Measurements from ENCODE around the gene MYH9. TPM values are rescaled to one million over a fixed set of nuclear protein-coding genes. Genes with fewer than 3 reads are reported as not detected.

MYH9 gene
- total RNA-seq, 2 donors from 2014 or later = 294 to 323 TPM

DNA sequence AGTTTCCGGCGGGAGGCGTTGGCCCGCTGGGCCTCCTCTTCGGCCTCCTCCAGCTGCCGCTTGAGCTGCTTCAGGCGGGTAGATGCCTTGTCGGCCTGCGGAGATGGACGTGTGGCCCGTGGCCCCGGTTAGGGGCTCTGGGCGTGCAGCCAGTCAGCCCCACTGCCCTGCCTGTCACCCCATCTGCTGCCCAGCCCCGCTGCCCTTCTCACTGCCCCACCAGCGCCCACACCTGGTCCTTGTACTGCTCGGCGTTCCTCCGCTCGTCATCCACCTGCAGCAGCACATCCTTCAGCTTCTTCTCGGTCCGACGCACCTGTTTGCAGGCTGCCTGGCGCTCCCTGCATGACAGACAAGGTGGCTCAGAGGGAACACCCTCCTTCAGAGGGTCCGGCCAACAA lies 103.6 kb downstream of the MYH9 start:
- Histone ChIP-seq H3K4me3 (no peak overlapping the region), H3K4me1 (no peaks in the 10 kb centered on the region), H3K27ac (no peak overlapping the region), H3K9me3 (no peaks in the 10 kb centered on the region), H3K36me3 (replicated peaks in 1 of 2; ENCODE audit: insufficient read depth in 1 of 2, low read depth in 2 of 2) (peaks cover 55 to 70% of the 10 kb centered on the region in 2 donors), H3K27me3 (no peaks in the 10 kb centered on the region)
- WGBS, 2 donors = 96 to 97% methylated on average over 11 to 22 of the region's 24 CpGs
- DNase-seq (no peak), ATAC-seq (no peak)
- intact Hi-C loops (cut with DNase I) = no loop called here
- TF ChIP-seq POLR2A (IDR thresholded peaks at IDR 0.05) = no peak
- TF ChIP-seq, protein P1, sequence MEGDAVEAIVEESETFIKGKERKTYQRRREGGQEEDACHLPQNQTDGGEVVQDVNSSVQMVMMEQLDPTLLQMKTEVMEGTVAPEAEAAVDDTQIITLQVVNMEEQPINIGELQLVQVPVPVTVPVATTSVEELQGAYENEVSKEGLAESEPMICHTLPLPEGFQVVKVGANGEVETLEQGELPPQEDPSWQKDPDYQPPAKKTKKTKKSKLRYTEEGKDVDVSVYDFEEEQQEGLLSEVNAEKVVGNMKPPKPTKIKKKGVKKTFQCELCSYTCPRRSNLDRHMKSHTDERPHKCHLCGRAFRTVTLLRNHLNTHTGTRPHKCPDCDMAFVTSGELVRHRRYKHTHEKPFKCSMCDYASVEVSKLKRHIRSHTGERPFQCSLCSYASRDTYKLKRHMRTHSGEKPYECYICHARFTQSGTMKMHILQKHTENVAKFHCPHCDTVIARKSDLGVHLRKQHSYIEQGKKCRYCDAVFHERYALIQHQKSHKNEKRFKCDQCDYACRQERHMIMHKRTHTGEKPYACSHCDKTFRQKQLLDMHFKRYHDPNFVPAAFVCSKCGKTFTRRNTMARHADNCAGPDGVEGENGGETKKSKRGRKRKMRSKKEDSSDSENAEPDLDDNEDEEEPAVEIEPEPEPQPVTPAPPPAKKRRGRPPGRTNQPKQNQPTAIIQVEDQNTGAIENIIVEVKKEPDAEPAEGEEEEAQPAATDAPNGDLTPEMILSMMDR (IDR thresholded peaks at IDR 0.05) = no peak

DNA sequence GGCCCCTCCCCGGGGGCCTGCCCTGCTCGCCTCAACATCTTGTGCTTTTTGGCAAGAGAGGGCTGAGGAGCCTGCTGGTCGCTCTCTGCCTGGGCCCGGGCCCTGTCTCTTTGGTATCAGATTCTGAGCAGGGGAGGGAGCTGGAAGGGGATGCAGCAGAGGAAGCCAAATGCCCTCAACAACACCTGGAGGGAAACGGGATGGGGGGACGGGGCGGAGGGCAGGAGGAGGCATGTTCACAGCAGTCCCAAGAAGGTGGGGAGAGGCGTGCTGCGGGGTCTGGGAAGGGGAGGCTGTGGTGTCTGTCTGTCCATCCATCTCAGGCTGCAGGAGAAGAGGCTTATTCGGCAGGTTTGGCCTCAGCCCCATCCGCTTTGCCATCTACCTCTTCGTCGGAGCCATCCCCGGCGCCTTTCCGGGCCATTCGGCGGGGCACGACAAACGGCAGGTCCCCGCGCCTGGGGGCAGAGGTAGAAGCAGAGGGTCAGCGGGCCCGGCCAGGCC lies 105.4 kb downstream of the MYH9 start:
- intact Hi-C loops (cut with DNase I) = no loop called here

GRCh38 chr22:36281781-36282327 lies 105.9 kb downstream of the MYH9 start:
- intact Hi-C loops (cut with DNase I) = no loop called here
- 75 to 89% methylated on average over 14 of the region's 14 CpGs for WGBS, 2 donors
- H3K36me3 ChIP-seq (replicated peaks in 1 of 2; ENCODE audit: insufficient read depth in 1 of 2, low read depth in 2 of 2) = peaks cover 43 to 50% of the 10 kb centered on the region in 2 donors

More for the DNA sequence above, 105.4 kb downstream of the MYH9 start:
- Histone ChIP-seq H3K4me3 (no peak overlapping the region), H3K36me3 (replicated peaks in 1 of 2; ENCODE audit: insufficient read depth in 1 of 2, low read depth in 2 of 2) (peaks cover 43 to 54% of the 10 kb centered on the region in 2 donors), H3K27me3 (no peaks in the 10 kb centered on the region), H3K4me1 (peaks cover 9% of the 10 kb centered on the region), H3K9me3 (no peaks in the 10 kb centered on the region), H3K27ac (no peak overlapping the region)
- DNase-seq = no peak
- TF ChIP-seq, protein P1 (IDR thresholded peaks at IDR 0.05) = no peak
- TF ChIP-seq POLR2A (IDR thresholded peaks at IDR 0.05) = no peak
- 90 to 92% methylated on average over 22 to 24 of the region's 24 CpGs for WGBS, 2 donors
- ATAC-seq = no peak

GRCh38 chr22:36280379-36280778 lies 107.4 kb downstream of the MYH9 start:
- H3K27ac ChIP-seq = no peak overlapping the region
- intact Hi-C loops (cut with DNase I) = no loop called here
- H3K36me3 ChIP-seq (replicated peaks in 1 of 2; ENCODE audit: insufficient read depth in 1 of 2, low read depth in 2 of 2) = peaks cover 33 to 38% of the 10 kb centered on the region in 2 donors
- no peak overlapping the region for H3K4me3 ChIP-seq
- H3K4me1 ChIP-seq = peaks cover 9% of the 10 kb centered on the region
- TF ChIP-seq, protein P1 (IDR thresholded peaks at IDR 0.05) = no peak
- TF ChIP-seq POLR2A (IDR thresholded peaks at IDR 0.05) = no peak
- no peak for DNase-seq
- WGBS, 2 donors = 76 to 79% methylated on average over 8 of the region's 8 CpGs
- no peak for ATAC-seq
- H3K27me3 ChIP-seq = no peaks in the 10 kb centered on the region
- no peaks in the 10 kb centered on the region for H3K9me3 ChIP-seq

More at GRCh38 chr22:36281781-36282327, 105.9 kb downstream of the MYH9 start:
- no peak for TF ChIP-seq POLR2A (IDR thresholded peaks at IDR 0.05)
- TF ChIP-seq, protein P1 (IDR thresholded peaks at IDR 0.05) = no peak
- DNase-seq (no peak), ATAC-seq (no peak)
- peaks cover 9% of the 10 kb centered on the region for H3K4me1 ChIP-seq
- no peaks in the 10 kb centered on the region for H3K27me3 ChIP-seq
- H3K27ac ChIP-seq = no peak overlapping the region
- no peaks in the 10 kb centered on the region for H3K9me3 ChIP-seq
- no peak overlapping the region for H3K4me3 ChIP-seq

DNA sequence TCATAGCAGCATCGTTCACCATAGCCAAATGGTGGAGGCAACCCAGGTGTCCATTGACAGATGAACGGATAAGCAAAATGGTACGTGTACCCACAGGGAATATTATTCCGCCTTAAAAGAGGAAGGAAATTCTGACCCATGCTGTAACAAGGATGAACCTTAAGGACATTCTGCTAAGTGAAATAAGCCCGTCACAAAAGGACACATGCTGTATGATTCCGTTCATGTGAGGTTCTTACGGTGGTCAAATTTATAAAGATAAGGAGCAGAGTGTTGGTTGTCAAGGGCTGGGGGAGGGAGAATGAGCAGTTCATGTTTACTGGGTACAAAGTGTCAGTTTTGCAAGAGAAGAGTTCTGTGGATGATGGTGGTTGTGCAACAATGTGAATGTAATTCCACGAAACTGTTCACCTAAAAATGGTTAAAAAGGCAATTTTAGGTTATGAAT lies 108.5 kb downstream of the MYH9 start:
- H3K4me3 ChIP-seq = no peak overlapping the region
- no peak overlapping the region for H3K27ac ChIP-seq
- TF ChIP-seq, protein P1 (IDR thresholded peaks at IDR 0.05) = no peak
- TF ChIP-seq POLR2A (IDR thresholded peaks at IDR 0.05) = no peak
- peaks cover 23 to 27% of the 10 kb centered on the region in 2 donors for H3K36me3 ChIP-seq (replicated peaks in 1 of 2; ENCODE audit: insufficient read depth in 1 of 2, low read depth in 2 of 2)
- no peak for ATAC-seq
- peaks cover 9% of the 10 kb centered on the region for H3K4me1 ChIP-seq
- intact Hi-C loops (cut with DNase I) = no loop called here
- WGBS, 2 donors = 74 to 80% methylated on average over 8 of the region's 8 CpGs
- no peak for DNase-seq
- H3K9me3 ChIP-seq = no peaks in the 10 kb centered on the region
- no peaks in the 10 kb centered on the region for H3K27me3 ChIP-seq
